Renal cortical epithelial cell (primary cell): ENCODE results near the gene EIF4G3. TPM values are rescaled to one million over a fixed set of nuclear protein-coding genes. Genes with fewer than 3 reads are reported as not detected.
A peak's percentile ranks its signal among the peaks of the same experiment; 100 is the strongest.
"Not testable (repeated sequence)": the region's sequence is repeated elsewhere in the genome, so short reads cannot be mapped to it uniquely, and the experiment has no call there.

ENCODE experiments used
- DNase-seq: peaks from one replicate; pipeline ENCODE4 v3.0.0-alpha.2; 2011; ENCODE audit warnings: low read depth
- total RNA-seq: library from RNA; depleted of rRNA; stranded (reverse); fragments of >200 nt; gene quantifications from 2 replicates; pipeline ENCODE4 v1.2.3, GENCODE V29; 2014

The EIF4G3 gene
- total RNA-seq, 1 donor from 2014 or later = 95.3 TPM

DNA sequence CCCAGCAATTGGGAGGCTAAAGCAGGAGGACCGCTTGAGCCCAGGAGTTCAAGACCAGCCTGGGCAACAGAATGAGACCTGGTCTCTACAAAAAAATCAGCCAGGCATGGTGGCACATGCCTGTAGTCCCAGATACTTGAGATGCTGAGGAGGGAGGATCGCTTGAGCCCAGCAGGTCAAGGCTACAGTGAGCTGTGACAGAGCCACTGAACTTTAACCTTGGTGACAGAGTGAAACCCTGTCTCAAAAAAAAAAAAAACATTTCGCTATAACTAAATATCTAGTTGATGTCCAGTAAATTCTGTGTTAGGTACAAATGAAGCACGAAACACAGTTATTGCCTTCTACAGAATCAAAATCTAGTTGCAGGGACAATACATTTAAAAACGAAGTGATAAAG is 293.9 kb downstream of the EIF4G3 start:
- no peak for DNase-seq

GRCh38 chr1:20878799-20879198 is 297.9 kb downstream of the EIF4G3 start:
- no peak for DNase-seq

- DNase-seq = peak; percentile 43
Observed at GRCh38 chr1:20875198-20875973, 301.3 kb downstream of the EIF4G3 start.

DNA sequence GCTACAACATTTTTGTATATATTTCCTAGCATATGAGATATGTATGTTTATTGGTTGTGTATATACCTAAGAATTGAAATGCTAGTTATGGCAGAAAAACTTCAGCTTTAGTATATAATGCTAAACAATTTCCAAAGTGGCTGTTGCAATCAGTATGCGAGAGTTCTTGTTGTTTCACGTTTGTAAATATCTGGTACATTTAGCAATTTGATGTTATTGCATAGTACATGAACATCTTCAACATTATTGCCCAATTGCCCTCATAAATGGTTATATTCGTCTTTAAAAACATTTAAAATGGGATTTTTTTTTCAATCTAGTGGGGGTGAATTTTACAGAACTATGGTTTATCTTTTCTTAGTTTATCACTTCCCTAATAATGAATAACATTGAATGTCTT is 303.4 kb downstream of the EIF4G3 start:
- no peak for DNase-seq

DNA sequence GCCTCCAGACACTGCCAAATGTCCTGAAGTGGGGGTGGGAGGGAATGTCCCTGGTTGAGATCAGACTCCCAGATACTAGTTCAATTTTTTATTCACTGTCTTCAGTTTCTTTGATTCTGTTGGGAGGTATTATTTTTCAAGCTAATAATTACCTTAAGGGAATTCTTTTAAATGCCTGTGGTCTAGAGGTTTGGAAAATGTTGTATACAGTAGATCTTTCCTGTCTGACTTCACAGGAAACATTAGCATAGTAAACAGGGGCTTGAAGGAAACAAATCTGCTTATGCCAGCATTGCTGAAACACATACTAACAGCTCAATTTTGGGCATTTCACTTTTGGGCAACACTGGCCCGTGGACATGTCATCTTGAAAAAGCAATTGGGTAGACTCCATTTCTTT is 305.3 kb downstream of the EIF4G3 start:
- DNase-seq = peak; percentile 96

DNA sequence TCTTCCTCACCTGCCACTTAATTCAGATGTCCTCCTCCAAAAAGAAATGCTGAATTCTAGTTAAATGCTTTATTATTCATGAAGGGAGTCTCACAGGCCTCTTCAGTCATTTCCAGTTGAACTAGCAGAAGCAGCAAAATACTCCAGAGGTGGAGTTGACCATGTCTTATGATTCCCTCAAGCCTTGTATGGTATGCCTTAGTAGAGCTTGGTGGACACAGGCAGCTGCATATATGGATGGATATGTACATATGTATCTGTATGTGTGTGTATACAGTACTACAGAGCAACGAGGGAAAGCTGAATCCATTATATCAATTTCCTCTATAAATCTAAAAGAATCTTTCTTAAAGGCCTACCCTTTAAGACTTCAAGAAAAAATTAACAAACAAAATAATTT is 306.0 kb downstream of the EIF4G3 start:
- DNase-seq = no peak

DNA sequence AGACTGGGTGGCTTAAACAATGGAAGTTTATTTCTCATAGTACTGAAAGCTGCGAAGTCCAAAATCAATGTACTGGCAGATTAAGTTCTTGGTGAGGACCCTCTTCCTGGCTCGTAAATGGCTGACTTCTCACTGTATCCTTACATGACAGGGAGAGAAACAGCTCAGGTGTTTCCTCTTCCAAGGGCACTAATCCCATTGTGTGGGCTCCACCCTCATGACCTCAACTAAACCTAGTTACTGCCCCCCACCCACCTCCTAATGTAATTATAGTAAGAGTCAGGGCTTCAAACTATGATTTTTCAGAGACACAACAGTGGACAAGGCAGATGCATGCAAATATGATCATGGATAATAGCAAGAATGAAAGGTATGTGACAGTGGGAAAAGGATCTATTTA is 308.4 kb downstream of the EIF4G3 start:
- DNase-seq = no peak

- DNase-seq = no peak
Observed at GRCh38 chr1:20867847-20868246, 308.9 kb downstream of the EIF4G3 start.

DNA sequence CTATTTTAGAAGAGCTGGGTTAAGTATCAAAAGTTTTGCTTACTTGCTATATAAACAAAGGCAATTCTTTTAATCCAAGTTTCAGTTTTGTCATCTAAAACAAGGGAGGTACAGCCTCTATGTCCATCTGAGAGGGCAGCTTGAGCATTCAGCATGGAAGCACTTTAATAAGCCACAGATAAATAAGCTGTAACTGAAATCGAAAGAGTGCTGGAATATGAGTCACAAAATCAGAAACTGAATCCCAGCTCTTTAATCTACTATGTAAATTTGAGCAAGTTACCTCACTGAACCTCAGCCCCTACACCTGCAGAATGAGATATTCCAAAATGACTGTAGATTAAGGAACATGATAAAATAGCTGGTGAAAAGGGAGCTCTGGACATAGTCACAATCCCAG is 309.6 kb downstream of the EIF4G3 start:
- peak; percentile 21 for DNase-seq

DNA sequence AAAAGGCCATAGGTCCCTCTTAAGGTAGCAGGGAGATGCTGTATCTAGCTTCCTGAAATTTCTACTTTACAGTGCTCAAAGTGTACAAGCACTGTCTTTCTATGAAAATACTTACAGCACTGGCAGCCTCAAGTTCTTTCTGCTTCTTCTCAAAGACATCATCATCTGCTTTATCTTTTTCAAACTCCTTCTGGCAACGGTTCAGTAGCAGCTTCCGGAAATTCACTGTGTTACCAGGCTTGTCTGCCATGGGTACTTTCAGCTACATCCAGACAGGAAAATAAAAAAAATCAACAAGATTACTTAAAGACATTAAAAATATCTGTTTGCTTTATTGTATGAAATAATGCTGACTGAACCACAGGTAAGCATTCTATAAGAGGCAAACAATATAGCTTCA is 311.7 kb downstream of the EIF4G3 start:
- DNase-seq = no peak

GRCh38 chr1:20854529-20854928 is 322.2 kb downstream of the EIF4G3 start:
- no peak for DNase-seq

DNA sequence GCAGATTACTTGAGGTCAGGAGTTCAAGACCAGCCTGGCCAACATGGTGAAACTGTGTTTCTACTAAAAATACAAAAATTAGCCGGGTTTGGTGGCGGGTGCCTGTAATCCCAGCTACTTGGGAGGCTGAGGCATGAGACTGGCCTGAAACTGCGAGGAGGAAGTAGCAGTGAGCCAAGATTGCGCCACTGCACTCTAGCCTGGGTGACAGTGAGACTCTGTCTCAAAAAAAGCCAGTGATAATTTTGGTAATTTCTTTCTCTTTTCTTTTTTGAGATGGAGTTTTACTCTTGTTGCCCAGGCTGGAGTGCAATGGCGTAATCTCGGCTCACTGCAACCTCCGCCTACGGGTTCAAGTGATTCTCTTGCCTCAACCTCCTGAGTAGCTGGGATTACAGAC is 324.9 kb downstream of the EIF4G3 start:
- not testable (repeated sequence) for DNase-seq

DNA sequence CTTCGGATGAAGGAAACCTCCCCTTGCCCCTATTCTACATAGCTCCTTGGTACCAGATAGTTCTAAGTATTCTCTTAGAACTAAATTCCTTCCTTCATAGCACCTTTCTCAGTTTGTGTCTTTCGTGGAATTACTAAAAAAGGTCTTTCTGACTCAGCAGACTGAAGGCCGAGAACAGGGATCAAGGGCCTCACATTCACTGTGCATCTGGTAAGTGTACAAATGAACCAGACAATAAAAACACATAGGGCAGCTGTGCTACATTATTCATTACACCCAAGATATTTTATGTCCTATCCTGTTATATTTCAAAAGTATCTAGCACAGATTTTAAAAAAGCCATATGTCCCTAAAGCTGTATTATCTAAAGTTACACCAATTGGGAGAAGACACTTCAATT is 326.7 kb downstream of the EIF4G3 start:
- DNase-seq = no peak

GRCh38 chr1:20849100-20849499 is 327.6 kb downstream of the EIF4G3 start:
- DNase-seq = no peak

- no peak for DNase-seq
Observed at GRCh38 chr1:20848162-20848561, 328.5 kb downstream of the EIF4G3 start.

DNA sequence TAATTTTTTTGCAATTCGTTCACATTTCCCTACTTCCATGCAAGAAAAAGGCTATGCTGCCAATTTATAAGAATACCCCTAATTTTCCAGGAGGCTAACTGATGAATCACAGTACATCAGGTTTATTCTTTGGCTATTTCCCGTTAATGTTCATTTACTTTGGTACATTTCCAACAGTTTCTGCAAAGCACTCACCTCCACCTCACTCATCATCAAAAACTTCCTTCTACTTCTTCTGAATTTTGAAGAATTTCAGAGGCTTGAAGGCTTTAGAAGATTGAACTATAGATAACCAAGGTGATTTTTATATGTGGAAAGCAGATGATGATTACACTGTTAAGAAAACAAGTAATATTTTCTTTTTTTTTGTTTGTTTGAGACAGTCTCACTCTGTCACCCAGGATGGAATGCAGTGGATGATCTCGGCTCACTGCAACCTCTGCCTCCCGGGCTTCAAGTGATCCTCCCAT is 329.1 kb downstream of the EIF4G3 start:
- peak; percentile 82 for DNase-seq

DNA sequence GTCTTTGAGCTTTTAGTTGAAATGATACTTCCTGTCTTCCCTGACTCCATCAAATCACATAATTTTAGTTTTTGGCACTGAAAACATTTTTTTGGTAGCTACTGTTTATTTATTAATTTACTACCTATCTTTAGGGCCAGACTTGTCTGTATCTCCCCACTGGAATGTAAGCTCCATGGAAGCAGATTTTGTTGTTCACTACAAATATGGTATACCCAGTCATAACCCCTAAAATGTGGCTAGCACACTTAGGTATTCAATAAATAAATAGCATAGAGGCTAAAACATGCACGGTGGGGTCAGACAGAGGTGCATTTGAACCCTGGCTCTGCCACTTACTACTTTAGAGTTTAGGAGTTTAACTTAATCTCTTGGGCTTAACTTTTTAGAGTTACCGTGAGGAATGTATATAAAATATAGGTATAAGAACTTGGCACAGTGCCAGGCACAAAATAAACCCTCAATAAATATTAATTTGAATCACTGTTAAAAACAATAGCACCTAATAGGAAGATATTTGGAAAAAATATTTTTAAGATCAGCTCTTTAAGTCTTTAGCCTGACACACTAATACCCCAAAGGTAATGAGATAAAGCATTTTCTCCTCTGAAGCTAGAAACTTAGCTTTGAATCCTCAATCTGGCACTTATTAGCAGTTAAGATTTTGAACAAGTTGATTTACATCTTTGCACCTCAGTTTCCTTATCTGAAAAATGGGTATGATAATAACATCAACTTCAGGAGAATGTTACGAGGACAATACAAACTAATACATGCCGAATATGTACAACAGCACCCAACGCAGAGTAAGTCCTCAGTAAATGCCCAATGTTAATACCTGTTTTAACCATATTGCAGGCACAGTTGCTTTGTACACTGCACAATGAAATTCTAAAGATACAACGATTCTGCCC is 330.0 kb downstream of the EIF4G3 start:
- no peak for DNase-seq

GRCh38 chr1:20840731-20841130 is 336.0 kb downstream of the EIF4G3 start:
- DNase-seq = no peak

DNA sequence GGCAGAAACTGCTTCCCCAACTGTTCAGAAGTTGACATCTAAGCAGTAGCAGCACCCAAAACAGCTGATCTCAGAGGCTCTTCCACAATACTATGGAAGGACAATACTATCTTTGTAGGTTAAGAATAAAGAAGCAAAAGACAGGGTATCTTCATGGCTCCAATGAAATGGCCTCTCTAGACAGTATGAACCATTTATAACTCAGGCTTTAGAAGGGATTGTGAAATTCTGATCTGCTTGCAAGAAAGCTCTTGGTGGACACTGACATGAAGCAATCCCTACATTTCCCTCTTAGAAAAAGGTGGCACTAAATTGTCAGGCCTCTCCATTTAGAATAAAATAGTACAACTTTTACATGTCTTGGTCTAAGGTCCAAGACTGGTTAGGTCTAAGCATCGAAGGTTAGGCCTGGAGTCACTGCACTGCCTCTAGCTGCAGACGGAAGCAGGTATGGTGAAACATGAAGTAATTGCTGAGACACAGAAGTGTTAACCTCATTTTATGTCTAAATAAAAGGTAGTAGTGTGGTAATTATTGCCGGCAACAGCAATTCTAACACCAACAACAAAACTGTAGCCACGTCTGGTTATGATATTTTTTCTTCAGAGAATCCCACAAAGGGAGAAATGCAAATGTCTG is 339.0 kb downstream of the EIF4G3 start:
- DNase-seq = no peak

- DNase-seq = no peak
Observed at GRCh38 chr1:20836230-20836629, 340.5 kb downstream of the EIF4G3 start.

DNA sequence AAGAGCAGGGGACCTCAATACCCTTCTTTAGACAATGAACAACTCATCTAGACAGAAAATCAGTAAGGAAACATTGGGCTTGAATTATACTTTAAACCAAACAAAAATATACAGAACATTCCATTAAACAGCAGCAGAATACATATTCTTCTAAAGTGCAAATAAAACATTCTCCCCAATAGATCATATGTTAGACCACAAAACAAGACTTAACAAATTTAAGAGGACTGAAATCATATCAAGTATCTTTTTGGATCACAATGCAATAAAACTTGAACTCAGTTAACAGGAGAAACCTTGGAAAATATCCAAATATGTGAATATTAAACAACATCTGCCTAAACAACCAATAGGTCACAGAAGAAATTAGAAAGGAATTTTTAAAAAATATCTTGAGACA is 341.9 kb downstream of the EIF4G3 start:
- DNase-seq = no peak

- DNase-seq = no peak
Observed at GRCh38 chr1:20834192-20834591, 342.5 kb downstream of the EIF4G3 start.
